ENCODE data around the gene PTPRD.

The PTPRD gene

GRCh38 chr9:10054456-10054855 lies 558.3 kb downstream of the PTPRD start:
- DNase-seq = no peak

- no peak for DNase-seq
Observed at GRCh38 chr9:10052916-10053315, 559.9 kb downstream of the PTPRD start.

- DNase-seq = peak in 7 of 58 donors; percentile 5 to 67 (median 16)
Observed at GRCh38 chr9:10052181-10052580, 560.6 kb downstream of the PTPRD start.

- no peak for DNase-seq
Observed at GRCh38 chr9:10050016-10050415, 562.8 kb downstream of the PTPRD start.

- DNase-seq = peak in 12 of 58 donors; percentile 1 to 48 (median 14)
Observed at GRCh38 chr9:10048994-10049393, 563.8 kb downstream of the PTPRD start.

- DNase-seq = no peak
Observed at GRCh38 chr9:10045598-10045997, 567.2 kb downstream of the PTPRD start.

DNA sequence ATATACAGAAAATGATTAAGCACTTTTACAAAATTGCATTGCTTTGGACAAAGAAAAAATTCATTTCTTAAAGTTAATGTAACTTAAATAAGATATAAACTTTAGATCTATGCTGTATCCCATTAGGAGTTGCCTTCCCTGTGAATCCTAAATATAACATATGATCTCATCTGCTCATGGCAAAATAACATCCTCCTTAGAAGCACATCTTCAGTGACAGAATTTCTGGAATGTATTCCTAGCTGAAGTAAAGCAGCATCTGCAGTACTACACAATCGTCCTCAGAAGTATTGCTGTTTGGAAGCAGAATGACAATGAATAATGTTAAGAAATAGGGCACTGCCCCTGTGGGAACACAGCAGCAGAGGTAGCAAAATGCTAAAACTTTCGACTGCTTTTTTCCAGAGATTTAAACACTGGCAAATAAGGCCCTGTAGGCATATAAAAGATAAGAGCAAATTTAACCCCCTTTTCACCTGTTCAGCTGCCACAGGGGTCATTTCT lies 571.0 kb downstream of the PTPRD start:
- peak in 2 of 58 donors; percentile 18 to 45 for DNase-seq

DNA sequence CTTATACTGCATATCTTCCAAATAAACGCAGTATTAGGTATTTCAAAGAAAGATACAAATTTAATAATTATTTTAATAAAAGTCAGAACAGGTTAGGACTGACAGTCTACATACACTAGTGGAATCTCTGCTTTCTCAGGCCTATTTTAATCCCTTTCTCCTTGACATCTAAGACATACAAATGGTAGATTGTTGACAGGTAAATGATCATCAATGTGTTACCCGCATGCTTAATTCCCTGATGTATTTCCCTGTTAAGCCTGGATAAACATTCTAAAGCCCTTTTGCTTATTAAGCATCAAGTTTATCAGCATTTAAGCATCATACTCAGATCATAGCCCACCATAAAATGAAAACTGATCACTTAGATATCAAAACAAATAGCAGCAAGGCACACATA lies 576.7 kb downstream of the PTPRD start:
- DNase-seq = no peak

DNA sequence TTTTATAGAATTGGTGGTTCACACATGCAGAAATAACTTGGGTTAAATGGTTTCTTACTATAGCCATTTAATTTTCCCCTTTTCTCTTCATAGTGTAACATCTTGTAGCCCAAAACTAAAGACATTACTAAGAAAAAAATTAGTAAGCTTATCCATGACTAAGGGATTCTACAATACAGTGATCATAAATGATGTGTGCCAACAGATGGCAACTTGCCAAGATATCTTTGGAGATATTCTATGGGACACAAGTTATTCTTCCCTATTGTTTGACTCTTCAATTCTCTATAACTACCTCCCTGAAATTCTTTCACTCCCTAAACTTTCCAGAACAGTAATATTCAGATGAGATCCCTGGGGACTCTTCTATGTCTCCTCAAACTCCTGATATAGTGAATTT lies 580.6 kb downstream of the PTPRD start:
- DNase-seq = no peak

GRCh38 chr9:10026443-10026984 lies 586.3 kb downstream of the PTPRD start:
- no peak for DNase-seq

DNA sequence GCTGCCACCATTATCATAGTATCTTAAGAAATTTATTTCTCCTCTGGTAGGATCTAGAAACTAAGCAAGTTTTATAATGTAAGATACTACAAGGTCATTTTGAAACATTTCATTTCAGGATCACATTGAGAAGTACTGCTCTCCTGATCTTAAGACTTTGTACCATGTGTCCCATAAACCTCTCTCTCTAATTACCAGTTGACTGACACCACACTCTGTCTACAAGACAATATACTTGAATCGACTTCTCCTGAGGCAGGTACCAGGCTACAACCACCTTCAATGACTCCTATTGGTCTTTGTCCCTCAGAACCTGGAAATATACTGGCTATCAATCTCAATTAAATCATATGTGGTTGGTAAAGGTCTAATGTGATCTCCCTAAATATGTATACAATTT lies 597.0 kb downstream of the PTPRD start:
- no peak for DNase-seq

DNA sequence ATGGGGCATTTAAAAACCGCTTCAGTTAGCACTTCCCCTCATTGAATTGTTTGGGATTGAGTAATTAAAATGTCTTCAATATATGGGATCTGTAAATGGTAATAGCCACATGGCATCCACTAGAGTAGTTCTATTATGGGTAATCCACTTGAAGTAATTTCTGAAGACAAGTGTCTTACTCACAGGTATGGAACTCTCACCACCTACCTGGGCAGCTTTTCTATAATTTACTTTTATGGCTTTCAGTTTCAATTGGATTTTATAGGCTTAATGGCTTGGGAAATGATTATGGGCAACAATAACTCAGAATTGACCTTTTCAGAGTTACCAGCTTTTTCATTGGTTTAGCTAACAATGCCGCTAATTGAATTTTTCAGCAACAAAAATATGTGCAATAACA lies 597.9 kb downstream of the PTPRD start:
- no peak for DNase-seq

GRCh38 chr9:10009401-10009800 lies 603.4 kb downstream of the PTPRD start:
- DNase-seq = no peak

- DNase-seq = no peak
Observed at GRCh38 chr9:10008101-10008799, 604.6 kb downstream of the PTPRD start.

DNA sequence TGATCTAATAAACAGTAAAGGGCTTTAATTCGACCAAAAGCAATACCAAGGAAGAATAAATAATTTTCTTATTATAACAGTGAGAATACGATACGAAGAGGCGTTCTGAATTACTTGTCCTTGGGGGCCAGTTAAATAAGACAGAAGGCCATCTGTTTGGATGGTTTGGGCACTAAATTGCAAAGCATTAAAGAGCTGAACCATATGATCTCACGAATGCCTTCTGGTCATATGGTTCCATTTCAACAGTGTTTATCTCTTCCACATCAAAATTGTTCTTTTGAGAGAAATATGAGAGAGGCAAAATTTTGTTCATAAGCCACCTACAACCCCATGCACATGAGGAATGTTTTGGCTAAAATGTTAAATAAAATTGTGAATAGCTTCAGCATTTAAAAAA lies 605.4 kb downstream of the PTPRD start:
- no peak for DNase-seq

DNA sequence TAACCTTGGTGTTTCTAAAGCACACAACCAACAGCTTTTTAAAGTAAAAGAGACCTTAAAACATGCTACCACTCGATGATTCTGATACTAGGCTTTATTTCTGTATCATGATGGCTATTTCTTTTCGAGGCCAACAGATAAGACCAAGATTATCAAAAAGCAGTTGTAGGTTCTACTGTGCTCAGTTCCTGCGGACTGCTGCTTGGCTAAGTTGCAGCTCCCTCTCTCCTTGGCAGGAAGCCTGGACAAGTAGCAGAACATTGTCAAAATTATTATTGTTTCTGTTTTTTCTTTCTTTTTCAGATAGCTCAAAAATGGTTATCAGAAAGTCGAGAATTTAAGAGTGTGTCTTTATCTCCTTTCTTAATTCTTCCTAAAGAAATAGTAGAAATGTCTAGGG lies 607.6 kb downstream of the PTPRD start:
- DNase-seq = no peak

DNA sequence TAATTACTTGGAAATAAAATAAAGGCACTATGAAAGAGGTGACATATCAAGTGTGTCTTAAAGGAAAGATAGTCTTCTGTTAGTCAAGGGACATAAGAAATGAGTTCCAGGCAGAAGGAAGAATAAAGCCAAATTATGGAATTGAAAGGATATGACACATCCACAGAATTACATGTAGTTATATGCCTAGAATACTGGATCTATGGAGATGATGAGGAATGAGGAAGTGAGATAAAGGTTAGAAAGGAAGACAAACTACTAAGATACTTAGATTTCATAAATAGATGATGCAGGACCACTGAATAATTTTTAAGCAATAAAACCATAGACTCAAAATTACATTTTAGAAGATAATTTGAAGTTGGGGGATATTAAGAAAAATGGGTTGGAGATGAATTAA lies 609.8 kb downstream of the PTPRD start:
- no peak for DNase-seq

- DNase-seq = no peak
Observed at GRCh38 chr9:10000669-10001068, 612.1 kb downstream of the PTPRD start.

- DNase-seq = peak in 1 of 58 donors; percentile 5
Observed at GRCh38 chr9:9998491-9999287, 614.1 kb downstream of the PTPRD start.

DNA sequence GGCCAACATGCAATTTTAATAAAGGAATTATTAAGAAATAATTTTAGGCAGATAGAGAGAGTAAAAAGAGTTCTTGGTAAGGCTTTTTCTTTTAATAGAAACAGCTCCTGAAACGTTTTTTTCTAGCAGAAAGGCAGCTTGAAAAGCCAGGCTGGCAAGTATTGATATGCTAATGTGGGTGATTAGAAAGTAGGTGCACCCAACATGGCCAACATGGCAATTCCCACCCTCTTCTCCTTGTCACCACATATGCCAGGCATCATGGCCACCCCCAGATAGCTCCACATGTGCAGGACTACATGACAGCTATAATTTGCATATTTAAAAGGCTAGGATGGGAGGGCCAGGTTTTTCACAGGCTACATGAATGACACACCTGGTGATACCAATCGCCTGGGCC lies 615.2 kb downstream of the PTPRD start:
- DNase-seq = no peak

DNA sequence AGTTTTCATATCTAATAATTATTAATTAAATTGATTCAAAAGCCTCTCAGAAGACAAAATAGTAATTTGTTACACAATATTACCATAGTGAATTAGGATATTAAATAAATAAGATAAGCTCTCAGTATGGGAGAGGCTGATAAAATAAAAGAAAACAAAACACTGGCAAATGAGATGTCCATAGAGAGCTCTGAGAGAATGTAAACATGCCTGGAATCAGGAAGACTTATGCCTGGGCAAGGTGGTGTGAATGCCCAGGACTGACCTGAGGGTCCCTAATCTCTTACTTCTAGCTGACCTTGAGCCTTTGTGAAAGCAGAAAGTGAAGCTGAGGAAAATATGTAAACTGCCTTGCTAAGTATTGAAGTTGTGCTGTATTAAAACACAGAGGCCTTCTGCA lies 616.5 kb downstream of the PTPRD start:
- no peak for DNase-seq

DNA sequence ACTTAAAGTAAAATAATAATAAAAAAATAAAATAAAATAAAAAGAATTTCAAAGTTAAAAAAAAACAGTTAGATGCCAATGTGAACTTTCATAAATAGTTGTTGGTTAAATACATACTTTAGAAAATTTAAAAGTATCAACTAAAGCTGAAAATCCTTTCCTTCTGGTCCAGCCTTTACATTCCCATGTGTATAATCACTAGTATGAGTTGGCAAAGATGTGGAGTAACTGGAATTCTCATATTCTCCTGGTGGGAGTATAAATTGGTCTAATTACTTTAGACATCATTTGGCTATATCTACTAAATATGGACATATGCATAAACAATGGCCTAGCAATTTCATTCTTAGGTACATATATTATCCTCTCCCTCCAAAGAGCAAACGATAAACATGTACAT lies 619.9 kb downstream of the PTPRD start:
- DNase-seq = no peak

Data from anterior cingulate cortex (tissue), 58 donors.